Measurements from ENCODE around the gene CHST6. TPM values are rescaled to one million over a fixed set of nuclear protein-coding genes. Genes with fewer than 3 reads are reported as not detected.
A peak's percentile ranks its signal among the peaks of the same experiment; 100 is the strongest.
"Not testable (repeated sequence)": the region's sequence is repeated elsewhere in the genome, so short reads cannot be mapped to it uniquely, and the experiment has no call there.

The CHST6 gene
- total RNA-seq, 1 experiment from 2014 or later, result 0.91 TPM

GRCh38 chr16:75503801-75504200 lies 8.6 kb upstream of the CHST6 start:
- ChIA-PET CTCF (no interaction called here), POLR2A (ENCODE audit: unreplicated experiment) (no interaction called here)
- no peak for DNase-seq
- Histone ChIP-seq H3K9me2 (replicated peaks; ENCODE audit: low read length) (no peaks in the 10 kb centered on the region), H4K20me1 (ENCODE audit: low read length) (no peaks in the 10 kb centered on the region), H3K27ac (ENCODE audit: low read length) (no peak overlapping the region), H3K9me3 (ENCODE audit: low read length) (no peaks in the 10 kb centered on the region), H3K4me2 (ENCODE audit: low read length) (no peak overlapping the region), H3K36me3 (ENCODE audit: low read depth, low read length) (no peaks in the 10 kb centered on the region), H3F3A (ENCODE audit: low read length, unreplicated experiment) (no peaks in the 10 kb centered on the region), H3K9ac (ENCODE audit: low read length) (no peak overlapping the region), H3K4me1 (ENCODE audit: insufficient read depth, low read length) (peaks cover 20% of the 10 kb centered on the region), H2AFZ (ENCODE audit: low read length) (no peak overlapping the region), H3K4me3 (ENCODE audit: low read length) (no peak overlapping the region), H3K79me2 (ENCODE audit: low read length) (no peaks in the 10 kb centered on the region), H3K27me3 (ENCODE audit: low read length) (no peaks in the 10 kb centered on the region)
- BruUV-seq (replicated peaks), result no TSS peak
- ATAC-seq, result no peak
- intact Hi-C loops (cut with micrococcal nuclease), result no loop called here
- TF ChIP-seq EZH2 (IDR thresholded peaks at IDR 0.05; ENCODE audit: low read length, unreplicated experiment), result no peak
- TF ChIP-seq EZH2phosphoT487 (IDR thresholded peaks at IDR 0.05; ENCODE audit: borderline replicate concordance, low read length), result no peak
- TF ChIP-seq CTCF (conservative IDR thresholded peaks at IDR 0.05; ENCODE audit: low read depth, low read length), result no peak

- TF ChIP-seq CTCF (conservative IDR thresholded peaks at IDR 0.05; ENCODE audit: low read depth, low read length), result no peak
- TF ChIP-seq EZH2phosphoT487 (IDR thresholded peaks at IDR 0.05; ENCODE audit: borderline replicate concordance, low read length), result no peak
- TF ChIP-seq EZH2 (IDR thresholded peaks at IDR 0.05; ENCODE audit: low read length, unreplicated experiment), result no peak
- H3K27me3 ChIP-seq (ENCODE audit: low read length), result no peaks in the 10 kb centered on the region
- ATAC-seq, result 0 out of 2 replicates have a peak, but pooled peaks have one; percentile 30
- H3K36me3 ChIP-seq (ENCODE audit: low read depth, low read length), result no peaks in the 10 kb centered on the region
- BruUV-seq (replicated peaks), result no TSS peak
- H3F3A ChIP-seq (ENCODE audit: low read length, unreplicated experiment), result no peaks in the 10 kb centered on the region
- H3K9me2 ChIP-seq (replicated peaks; ENCODE audit: low read length), result no peaks in the 10 kb centered on the region
- H3K4me3 ChIP-seq (ENCODE audit: low read length), result no peak overlapping the region
- no peaks in the 10 kb centered on the region for H3K79me2 ChIP-seq (ENCODE audit: low read length)
- ChIA-PET POLR2A (ENCODE audit: unreplicated experiment) (no interaction called here), CTCF (no interaction called here)
- peak; percentile 35 for DNase-seq
- no peak overlapping the region for H3K9ac ChIP-seq (ENCODE audit: low read length)
- H2AFZ ChIP-seq (ENCODE audit: low read length), result no peak overlapping the region
- intact Hi-C loops (cut with micrococcal nuclease), result no loop called here
- no peaks in the 10 kb centered on the region for H3K9me3 ChIP-seq (ENCODE audit: low read length)
- no peaks in the 10 kb centered on the region for H4K20me1 ChIP-seq (ENCODE audit: low read length)
- peaks cover 20% of the 10 kb centered on the region for H3K4me1 ChIP-seq (ENCODE audit: insufficient read depth, low read length)
- no peak overlapping the region for H3K4me2 ChIP-seq (ENCODE audit: low read length)
- H3K27ac ChIP-seq (ENCODE audit: low read length), result no peak overlapping the region
Measured at GRCh38 chr16:75502916-75503605, 7.8 kb upstream of the CHST6 start.

- DNase-seq; H3K36me3 ChIP-seq (ENCODE audit: low read depth, low read length); ATAC-seq; H3K4me2 ChIP-seq (ENCODE audit: low read length); H3F3A ChIP-seq (ENCODE audit: low read length, unreplicated experiment); H3K27me3 ChIP-seq (ENCODE audit: low read length); POLR2A ChIA-PET (ENCODE audit: unreplicated experiment); intact Hi-C loops (cut with micrococcal nuclease); H3K9me2 ChIP-seq (replicated peaks; ENCODE audit: low read length); H3K9me3 ChIP-seq (ENCODE audit: low read length); CTCF ChIA-PET; H3K9ac ChIP-seq (ENCODE audit: low read length); H2AFZ ChIP-seq (ENCODE audit: low read length); H3K79me2 ChIP-seq (ENCODE audit: low read length); BruUV-seq (replicated peaks); H4K20me1 ChIP-seq (ENCODE audit: low read length); H3K27ac ChIP-seq (ENCODE audit: low read length); H3K4me3 ChIP-seq (ENCODE audit: low read length): not testable (repeated sequence)
- H3K4me1 ChIP-seq (ENCODE audit: insufficient read depth, low read length), result peaks cover 17% of the 10 kb centered on the region
Measured at GRCh38 chr16:75501820-75502219, 6.6 kb upstream of the CHST6 start.
